Skin of body (tissue), 2 donors: ENCODE data around the gene DMBX1. TPM values are rescaled to one million over a fixed set of nuclear protein-coding genes. Genes with fewer than 3 reads are reported as not detected.

Experiments used
- DNase-seq: peaks from one replicate; lab custom pipeline; 2025; lab: John Stamatoyannopoulos, UW
- total RNA-seq: library from RNA; depleted of rRNA; stranded (reverse); fragments of >200 nt; gene quantifications from one replicate; pipeline ENCODE4 v1.2.3, GENCODE V29; 2014

DMBX1 gene
- total RNA-seq, 1 donor from 2014 or later = not detected

DNA sequence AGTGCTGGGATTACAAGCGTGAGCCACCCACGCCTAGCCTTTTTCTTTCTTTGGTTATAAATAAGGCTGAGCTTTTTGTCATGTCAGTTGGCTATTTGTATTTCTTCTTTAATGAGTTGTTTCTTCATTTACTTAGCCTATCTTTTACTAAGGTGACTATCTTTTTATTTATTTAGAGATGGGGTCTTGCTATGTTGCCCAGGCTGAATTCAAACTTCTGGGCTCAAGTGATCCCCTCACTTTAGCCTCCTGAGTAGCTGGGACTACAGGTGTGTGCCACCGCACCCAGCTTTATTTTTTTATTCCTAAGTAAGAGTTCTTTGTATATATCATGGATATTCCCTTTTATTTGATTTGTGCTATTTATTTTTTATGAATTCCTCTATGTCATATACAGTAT, 11.9 kb downstream of the DMBX1 start:
- DNase-seq = no peak

DNA sequence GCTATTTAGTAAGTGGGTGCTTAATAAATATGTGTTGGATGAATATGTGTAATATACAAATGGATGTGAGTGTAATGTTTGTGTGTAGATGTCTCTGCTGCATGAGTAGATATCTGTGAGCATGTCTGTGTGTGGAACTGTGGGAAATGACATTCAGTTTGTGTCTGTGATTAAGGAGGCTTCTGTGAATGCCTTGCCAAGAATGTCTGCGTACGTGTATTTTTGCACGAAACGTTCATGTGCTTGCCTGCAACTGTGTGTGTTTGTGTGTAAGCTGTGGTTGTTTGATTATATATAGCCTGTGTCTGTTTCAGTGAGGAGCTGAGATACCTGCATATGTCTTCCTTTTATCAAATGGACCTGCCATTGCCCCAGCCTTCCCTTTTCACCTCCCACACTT, 13.8 kb downstream of the DMBX1 start:
- no peak for DNase-seq

DNA sequence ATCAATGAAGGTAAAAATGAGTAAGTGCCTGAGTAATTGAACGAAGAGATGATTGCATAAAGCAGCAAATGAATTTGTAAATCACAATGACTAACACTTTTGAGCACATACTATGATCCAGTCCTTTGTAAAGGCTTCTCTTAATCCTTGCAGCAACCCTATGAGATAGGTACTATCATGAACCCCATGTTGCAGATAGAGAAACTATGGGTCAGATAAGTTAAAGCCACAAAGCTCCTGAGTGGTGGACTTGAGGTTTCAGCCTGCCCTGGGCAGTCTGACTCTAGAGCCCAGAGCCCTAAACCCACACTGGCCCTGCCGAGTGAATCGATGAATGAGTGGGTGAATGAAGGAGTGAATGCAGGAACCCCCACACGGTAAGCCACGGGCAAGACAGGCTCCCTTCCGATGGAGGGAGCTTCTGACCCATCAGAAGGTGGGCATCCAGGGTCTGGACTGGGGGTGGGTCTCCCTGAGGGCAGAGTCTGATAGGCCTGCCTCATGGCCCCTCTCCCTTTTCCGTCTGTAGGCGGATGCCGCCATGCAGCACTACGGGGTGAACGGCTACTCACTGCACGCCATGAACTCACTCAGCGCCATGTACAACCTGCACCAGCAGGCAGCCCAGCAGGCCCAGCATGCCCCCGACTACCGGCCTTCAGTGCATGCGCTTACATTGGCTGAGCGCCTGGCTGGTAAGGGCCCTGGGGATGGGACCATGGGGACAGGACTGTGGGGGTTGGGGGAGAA, 17.0 kb downstream of the DMBX1 start:
- DNase-seq = no peak

DNA sequence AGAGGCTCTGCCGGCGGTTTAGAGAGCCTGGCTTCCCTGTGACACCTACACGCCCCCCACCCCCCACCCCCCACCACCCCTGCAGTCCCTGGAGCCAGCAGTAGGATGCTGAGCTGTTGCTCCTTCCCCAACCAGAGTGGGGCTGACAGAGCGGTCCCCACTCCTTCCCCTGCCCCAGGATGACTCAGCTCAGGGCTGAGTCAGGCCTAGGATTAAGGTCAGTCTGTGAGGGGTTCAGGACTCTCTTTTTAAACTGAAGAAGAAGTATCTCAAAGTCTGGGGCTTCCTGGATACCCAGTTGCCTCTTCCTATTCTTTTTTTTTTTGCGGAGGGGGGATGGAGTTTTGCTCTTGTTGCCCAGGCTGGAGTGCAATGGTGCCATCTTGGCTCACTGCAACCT, 19.1 kb downstream of the DMBX1 start:
- DNase-seq = no peak

DNA sequence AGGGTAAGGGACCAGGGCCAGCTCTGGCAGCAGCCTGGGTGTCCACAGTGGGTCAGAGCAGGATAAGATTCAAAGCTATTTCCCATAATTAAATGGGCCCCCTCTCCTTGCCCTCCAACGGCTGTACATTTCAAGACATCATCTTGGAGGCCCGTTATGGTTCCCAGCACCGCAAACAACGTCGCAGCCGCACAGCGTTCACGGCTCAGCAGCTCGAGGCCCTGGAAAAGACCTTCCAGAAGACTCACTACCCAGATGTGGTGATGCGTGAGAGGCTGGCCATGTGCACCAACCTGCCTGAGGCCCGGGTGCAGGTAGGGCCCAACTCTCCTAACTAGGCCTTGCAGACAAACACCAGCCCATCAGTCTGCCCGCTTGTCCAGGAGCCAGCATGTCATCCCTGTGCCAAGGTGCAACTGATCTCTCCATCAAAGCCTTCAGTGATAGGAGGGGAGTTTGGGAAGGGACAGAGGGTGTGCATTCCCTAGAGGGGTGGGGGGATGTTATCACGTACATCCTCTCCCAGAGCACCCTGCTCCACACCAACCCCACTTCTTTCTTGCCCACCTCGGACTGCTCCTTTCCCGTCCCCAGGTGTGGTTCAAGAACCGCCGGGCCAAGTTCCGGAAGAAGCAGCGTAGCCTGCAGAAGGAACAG, 20.8 kb downstream of the DMBX1 start:
- no peak for DNase-seq

DNA sequence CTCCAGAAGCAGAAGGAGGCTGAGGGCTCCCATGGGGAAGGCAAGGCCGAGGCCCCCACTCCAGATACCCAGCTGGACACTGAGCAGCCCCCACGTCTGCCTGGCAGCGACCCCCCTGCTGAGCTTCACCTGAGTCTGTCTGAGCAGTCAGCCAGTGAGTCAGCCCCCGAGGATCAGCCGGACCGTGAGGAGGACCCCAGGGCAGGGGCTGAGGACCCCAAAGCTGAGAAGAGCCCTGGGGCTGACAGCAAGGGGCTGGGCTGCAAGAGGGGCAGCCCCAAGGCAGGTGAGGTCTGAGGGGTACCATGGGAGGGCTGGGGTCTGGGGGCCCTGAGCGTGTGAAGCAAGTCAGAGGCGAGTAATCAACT, 21.3 kb downstream of the DMBX1 start:
- no peak for DNase-seq

DNA sequence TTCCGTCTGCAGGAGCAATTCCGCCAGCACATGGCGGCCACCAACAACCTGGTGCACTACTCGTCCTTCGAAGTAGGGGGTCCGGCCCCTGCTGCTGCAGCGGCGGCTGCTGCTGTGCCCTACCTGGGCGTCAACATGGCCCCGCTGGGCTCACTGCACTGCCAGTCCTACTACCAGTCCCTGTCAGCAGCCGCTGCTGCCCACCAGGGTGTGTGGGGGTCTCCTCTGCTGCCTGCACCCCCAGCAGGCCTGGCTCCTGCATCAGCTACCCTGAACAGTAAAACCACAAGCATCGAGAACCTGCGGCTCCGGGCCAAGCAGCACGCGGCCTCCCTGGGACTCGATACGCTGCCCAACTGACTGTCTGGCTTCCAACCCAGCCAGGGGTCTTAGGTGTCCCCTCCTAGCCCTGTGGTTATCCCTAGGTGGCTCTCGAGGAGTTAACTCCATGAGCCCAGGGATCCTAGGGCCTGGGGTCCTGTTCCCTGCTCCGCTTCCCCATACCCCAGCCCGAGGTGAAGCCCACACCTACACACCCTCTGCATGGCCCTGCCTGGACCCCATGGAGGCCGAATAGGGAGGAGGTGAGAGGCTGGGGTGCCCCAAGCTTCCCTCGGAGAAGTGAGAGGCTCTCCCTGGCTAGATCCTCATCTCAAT, 22.6 kb downstream of the DMBX1 start:
- no peak for DNase-seq

DNA sequence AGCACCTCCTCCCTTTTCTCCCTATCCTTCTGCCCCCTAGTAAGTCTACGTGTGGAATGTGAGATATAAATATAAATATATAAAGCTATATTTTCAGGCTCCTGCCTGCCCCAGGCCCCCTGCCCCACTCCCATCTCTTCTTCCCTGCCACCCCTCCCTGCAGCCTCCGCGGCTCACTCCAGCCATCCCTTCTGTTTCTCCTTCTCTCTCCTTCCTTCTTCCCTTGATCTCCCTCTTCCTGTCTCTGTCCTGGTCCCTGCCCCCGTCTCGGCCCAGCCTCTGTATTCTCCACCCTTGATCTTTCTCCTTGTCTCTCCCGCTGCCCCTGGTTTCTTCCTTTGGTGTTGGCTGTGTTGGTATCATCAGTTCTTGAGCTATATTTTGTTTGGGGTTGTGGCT, 23.2 kb downstream of the DMBX1 start:
- no peak for DNase-seq

DNA sequence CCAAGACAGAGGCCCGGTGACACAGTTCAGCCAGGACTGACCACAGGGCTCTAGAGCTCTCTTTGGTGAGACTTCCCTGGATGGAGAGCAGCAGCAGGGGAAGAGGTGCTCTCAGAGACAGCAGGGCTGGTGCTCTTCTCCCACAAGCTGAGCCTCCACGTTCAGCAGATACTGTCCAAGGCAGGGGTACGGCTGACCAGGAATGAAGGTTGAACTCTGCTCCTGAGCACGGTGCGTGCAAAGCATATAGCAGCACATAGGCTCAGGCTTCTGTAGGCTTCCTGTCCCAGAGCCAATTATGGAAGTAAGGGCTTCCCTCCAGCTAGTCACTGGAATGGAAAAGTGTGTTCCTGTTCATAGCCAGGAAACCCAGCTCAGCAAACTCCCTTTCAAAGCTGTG, 23.9 kb downstream of the DMBX1 start:
- DNase-seq = no peak

DNA sequence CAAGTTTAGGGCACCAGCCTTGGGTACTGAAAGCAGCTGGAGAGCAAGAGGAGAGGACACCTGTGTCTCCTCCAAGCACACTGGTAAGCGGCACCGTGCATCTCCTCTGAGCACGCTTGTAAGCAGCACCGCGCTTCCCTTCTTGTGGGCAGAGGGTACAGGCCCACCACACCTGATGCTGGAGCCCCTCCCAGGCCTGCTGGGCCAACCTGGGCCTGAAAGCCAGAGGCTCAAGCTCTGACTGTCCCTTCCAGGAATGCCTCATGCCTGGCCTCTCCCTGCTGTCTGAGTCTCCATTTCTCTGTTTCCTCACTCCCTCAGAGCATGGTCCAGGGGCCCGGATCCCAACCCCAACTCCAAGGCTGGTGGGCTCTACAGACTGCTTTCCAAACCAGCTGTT, 25.9 kb downstream of the DMBX1 start:
- no peak for DNase-seq

DNA sequence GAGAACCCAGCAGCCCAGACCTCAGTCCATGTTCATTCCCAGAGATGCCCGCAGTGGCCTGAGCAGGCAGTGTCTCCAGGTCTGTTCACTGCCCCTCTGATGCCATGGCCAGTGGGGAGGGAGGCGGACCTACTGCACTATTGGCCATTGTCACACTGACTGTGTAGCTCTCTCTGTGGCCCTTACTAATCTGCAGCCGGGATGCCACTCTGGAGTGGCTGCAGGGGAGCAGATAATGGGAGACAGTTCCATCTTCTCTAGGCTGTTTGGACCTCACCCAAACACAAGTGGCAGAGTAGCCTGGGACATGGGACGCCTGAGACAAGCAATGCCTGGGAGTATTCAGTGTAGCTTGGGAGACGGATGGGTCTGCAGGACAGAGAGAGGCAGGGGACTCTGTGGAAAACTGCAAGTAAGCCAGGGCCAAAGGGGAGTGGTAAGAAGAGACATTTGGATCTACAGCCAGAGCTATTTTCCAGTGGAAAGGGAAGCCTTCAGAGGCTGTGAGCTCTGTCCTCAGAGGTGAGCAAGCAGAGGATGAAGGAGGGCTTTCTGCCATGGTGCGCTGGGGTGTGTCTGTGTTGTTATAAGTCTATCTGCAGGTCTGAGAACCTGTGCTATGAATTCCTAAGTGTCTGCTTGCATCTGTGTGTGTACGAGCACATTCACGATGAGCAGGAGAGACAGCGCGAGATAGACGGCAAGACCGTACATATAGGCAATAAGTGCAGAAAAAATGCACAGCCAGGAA, 26.7 kb downstream of the DMBX1 start:
- no peak for DNase-seq

DNA sequence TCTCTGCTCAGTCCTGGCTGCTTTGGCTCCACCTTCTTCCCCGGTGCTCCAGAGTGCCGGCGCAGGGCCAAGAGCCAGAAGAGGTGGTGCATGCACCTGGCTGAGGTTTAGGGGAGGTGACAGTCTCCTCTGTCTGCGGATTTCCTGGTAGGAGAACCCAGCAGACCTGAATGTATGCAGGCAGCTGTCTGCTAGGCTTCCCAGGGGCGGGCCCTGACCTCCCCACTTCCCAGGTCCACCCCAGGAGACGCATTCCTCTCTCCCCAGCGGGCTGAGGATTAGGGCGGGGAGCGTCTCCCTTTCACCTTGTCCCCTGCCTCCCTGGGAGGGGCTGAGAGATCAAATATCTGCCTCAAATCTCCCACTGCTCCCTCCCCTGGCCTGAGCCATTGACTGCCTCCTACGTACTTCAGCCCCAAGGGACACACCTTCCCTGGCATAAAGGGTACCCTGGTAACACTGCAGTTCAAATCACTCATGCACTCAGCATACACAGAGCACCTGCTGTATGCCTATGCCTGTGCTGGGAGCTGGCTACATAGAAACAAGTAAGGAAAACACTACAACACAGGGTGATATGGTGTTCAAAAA, 27.5 kb downstream of the DMBX1 start:
- DNase-seq = no peak

DNA sequence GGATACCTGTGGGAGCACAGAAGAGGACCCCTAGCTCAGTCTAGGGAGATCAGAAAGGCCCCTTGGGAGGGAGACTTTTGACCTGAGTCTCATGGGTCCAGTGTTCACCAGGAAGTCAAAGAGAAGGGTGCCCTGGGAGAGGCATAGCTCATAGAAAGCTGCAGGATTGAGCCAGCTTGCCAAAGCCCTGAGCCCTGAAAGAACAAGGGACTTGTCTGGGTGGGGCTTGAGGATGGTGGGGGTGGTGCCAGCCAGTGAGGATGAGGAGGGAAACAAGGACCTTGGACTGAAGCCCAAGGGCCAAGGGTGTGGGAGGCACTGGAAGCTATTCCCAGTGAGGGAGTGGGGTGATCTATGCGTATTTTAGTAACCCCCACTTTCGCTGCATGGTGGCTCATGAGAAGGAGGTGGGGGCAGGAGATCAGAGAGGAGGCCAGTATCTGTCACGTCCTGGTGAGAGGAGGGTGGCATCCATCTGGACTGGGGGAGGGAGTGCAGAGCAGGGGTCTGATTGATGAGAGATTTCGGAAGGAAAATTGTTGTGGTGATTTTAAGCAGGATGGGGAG, 28.4 kb downstream of the DMBX1 start:
- DNase-seq = no peak

DNA sequence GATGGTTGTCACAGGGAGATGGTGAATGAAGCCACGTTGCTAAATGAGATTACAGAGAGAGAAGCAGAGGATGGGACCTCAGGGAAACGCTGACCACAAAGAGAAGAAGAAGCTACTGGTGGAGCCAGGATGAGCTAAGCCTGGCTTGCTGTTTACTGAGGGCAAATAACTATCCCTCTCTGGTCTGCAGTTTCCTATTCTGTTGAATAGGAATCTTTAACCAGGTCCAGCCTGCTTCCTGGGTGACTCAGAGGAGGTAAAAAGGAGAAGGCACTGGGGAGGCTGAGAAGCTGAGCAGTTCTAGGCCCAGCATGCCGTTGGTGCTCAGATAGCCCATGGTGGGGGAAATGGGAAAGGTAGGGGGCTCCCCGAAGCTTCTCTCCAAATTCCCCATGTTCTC, 29.6 kb downstream of the DMBX1 start:
- no peak for DNase-seq

DNA sequence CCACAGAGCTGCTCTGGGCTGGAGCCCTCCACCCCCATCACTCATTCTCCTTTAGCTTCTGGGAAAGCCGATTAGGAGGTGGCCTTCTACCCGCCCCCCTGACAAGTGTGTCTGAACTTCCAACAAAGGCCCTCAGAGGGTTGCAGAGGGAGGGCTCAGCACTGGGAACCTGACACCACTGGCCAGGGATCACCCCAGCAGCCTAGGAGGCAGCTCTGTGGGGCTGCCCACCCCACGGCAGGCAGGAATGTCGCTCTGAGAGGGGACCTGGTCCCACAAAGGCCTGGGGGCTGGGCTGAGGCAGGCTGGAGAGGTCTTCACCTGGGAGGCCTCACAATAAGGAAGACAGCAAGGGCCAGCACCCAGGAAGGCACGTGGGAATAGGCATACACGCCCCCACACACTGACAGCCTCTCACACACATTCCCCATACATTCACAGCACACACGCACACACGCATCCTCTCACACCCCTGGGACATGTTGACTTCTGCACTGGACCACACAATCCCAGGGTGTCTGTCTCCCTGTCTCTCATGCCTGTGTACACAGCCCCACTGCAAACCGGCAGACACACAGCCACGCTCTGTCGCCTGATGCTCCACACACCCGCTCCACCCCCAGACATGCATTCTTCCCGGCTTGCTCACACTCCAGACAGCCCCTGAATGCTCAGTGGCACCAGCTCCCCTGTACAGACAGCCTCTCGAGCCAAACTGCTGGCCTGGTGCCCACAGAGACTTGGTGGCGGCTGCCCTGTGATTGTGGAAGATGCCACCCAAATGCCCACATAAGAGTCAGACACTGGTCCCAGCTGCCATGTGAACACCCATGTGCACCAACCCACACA, 30.7 kb downstream of the DMBX1 start:
- DNase-seq = no peak

DNA sequence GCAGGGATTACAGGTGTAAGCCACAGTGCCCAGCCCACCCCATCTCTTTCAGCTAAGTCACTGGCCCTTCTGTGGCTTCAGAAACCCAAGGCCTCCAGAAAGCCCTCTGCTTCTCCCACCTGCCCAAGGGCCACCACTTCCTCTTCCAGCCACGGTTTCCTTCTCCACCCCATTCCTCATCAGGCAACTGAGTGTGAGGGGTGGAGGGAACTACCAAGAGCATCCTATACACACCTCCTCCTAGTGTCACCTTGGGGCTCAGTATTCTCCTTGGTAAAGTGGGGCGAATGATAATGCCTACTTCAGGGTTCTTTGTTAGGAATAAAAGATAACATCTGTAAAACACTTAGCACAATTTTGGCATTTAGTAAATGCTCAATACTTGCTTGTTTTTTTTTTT, 31.8 kb downstream of the DMBX1 start:
- no peak for DNase-seq

DNA sequence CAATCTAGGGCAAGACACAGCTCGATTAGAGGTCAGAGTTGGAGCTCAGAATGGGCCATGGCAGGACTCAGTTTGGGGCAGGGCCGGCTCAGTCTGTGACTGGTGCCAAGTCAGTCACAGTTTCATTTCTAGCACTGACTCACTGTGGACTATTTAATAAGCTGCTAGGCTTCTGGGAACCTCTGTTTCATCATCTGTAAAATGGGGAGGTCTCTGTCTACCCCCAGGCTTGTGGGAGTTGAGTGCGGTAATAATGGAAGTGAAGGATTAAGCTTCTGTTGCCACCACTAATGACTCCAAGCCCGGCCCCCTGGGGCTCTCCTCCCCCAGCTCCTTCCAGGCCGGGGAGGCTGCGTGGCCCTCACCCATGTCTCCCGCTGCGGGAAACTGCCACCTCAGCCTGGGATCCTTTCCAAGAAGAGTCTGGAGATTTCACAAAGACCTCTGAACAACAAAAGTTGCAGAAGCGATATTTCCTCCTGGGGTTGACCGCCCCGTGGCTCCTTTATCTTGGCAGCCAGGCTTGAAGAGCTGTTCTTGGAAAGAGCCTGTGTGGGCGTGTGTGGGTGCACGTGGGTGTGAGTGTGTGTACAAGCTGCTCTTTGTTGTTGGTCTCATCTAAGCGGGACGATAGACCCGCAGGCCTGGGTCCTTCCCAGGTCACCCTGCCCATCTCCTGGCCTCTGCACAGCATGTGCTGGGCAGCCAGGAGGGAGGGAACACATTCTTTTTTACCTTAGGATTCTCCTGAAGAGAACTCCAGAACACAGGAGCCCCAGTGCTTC, 32.7 kb downstream of the DMBX1 start:
- DNase-seq = no peak

DNA sequence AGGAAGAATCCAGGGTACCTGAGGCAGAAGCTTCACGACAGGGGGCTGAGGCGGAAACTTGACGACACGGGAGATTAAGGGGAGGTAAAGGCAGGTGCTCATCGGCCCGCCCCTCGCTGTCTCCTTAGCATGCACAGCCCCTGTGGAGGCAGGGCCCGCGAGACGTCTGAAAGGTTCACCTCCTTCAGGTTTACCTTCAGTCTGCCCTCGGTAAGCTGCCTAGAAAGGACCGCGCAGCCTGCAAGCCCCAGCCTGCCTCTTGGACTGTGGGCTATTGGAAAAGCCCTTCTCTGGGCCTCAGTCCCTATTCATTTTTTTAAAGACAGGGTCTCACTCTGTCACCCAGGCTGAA, 33.3 kb downstream of the DMBX1 start:
- DNase-seq = no peak

DNA sequence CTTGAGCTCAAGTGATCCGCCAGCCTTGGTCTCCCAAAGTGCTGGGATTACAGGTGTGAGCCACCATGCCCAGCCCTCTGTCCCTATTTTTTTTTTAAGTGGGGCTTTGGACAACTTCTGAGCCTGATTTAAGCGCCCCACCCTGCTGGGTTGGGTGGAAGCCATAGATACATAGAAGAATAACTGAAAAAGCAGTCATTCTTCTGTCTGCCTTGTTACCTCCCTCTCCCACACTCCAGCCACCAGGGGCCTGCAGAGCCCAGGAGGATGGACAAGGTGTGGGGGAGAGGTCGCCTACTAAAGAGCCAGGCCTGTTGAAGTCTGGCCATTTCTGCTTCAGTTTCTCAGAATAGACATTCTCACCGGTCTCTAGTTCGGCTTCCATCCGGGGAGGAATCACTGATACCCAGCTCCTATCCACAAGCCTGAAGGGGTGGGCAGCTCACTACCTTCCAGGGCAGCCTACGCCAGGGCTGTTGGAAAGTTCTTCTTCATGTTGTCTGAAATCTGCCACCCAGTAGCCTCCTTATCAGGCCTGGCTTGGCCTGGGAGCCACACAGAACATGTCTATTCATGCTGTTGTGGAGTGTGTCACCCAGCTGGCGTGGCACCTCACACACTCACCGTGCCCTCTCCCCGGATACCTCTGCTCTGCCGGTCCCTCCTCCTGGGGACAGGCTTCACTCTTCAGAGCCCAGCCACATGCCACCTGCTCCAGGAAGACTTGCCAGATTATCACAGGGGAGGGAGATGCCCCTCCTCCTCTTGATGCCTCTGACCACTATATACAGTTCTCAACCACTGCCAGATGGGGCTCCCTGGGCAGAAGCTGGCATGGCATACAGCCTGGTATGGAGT, 34.1 kb downstream of the DMBX1 start:
- DNase-seq = no peak
